GM19438 (cell line): ENCODE results near the gene SCN11A.
A peak's percentile ranks its signal among the peaks of the same experiment; 100 is the strongest.

Source experiments
- ATAC-seq: cut with Tn5 transposase; IDR thresholded peaks from one replicate; pipeline ENCODE4 v1.9.1; 2021; ENCODE audit warnings: low read depth; ENCODE audit not compliant: unreplicated experiment

Gene SCN11A

DNA sequence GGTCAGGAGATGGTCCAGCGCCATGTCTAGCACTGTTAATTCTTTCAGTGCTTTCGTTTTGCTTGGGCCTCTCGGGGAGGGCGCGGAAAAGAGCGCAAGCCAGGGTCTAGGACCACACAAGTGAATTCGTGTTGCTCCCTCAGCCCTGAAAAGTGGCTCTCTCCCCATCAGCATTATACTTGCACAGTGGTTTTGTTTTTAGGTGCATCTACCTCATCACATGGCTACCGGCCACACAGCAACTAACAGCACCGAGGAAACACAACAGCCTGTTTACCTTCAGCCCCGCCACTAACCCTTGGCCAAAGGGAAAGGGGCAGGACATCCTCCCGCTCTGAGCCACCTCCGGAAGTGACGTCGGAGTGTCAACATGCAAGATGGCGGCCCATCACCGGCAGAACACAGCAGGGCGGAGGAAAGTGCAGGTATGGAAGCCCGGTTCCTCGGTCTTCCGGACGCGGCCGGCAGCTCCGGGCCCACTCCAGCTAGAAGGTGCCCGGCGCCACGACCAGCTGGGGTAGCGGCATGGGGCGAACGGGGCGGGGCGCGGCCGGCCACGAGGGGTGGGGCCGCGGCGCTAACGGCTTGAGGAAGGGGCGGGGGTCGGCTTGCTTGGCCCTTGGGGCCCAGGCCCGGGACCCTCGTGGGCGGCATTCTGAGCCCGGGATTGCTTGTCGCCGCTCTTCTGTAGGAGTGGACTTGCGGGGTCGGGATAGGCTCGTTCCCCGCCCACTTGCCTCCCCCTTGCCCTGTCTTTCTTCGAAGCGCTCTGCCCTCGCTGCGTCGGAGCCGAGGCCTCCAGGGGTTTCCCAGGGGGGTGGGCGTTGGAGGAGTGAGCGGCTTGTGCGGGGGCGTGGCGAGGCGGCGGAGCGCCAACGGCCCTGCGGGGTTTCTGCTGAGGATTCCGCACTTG, at the start of gene SCN11A, which contains the start of gene WDR48:
SCN11A (minus strand) TSS at position 296 of the 913 bp plus-strand sequence. CDS start 101,582 bp downstream, outside the sequence.
WDR48 (plus strand) TSS at position 368 of the 913 bp plus-strand sequence; CDS start at position 378, 10 bp downstream.
- peak; percentile 98 for ATAC-seq

DNA sequence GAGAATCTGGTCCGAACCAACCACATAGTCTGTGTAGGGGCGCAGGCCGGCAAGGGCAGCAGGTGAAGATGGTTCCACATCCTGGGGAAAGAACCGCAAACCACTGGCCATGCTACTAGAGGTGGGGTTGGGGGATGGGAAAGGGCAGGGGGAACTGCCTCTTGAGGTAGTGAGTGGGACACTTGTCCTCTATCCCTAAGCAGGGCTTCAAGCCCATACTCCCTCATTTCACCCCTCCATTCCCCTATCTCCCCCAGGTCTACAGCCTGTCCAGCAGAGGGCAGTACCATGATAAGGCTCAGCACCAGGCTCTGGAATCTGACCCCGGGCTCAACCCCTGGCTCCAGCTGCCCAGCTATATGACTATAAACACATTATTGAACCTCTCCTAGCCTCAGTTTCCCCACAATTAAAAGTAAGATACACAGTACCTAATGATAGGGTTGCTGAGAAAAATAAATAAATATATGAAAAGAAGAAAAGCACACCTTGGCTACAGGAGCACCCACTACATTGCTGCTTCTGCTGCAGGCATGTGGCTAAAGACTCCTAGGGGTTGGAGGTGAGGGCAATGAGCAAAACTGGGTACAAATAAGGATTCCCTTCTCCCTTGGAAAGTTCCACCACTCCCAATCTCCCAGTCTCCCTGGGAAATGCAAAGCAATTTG, 49.4 kb upstream of the SCN11A start:
- peak; percentile 60 for ATAC-seq

- ATAC-seq, result no peak
Measured at GRCh38 chr3:39100500-39100886, 48.7 kb upstream of the SCN11A start.

- no peak for ATAC-seq
Measured at GRCh38 chr3:39099738-39100499, 48.2 kb upstream of the SCN11A start.

GRCh38 chr3:39099242-39099641, 47.5 kb upstream of the SCN11A start:
- ATAC-seq, result no peak

DNA sequence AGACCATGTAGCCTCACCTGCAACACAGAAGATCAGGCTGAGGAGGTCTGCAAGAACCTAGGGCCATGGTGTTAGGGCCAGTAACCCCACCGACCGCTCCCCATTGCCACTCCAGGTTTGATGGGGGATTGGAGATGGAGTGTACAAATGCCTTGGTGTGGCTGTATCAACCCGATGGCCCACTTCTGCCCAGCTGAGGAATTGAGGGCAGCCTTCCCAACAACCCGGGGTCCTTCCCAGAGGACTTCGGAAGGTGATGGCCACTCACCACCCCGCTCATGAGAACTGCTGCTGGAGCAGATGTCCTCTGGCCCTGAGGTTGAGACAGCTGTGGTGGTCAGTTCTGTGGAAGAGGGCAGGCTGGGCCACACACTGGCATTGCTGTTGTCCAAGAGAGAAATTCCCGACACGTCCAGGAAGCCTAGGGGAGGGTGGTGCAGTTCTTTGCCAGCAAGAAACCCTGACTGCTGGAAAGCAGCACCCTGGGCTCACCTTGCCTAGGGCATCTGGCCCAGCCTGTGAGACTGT, 46.8 kb upstream of the SCN11A start:
- no peak for ATAC-seq

DNA sequence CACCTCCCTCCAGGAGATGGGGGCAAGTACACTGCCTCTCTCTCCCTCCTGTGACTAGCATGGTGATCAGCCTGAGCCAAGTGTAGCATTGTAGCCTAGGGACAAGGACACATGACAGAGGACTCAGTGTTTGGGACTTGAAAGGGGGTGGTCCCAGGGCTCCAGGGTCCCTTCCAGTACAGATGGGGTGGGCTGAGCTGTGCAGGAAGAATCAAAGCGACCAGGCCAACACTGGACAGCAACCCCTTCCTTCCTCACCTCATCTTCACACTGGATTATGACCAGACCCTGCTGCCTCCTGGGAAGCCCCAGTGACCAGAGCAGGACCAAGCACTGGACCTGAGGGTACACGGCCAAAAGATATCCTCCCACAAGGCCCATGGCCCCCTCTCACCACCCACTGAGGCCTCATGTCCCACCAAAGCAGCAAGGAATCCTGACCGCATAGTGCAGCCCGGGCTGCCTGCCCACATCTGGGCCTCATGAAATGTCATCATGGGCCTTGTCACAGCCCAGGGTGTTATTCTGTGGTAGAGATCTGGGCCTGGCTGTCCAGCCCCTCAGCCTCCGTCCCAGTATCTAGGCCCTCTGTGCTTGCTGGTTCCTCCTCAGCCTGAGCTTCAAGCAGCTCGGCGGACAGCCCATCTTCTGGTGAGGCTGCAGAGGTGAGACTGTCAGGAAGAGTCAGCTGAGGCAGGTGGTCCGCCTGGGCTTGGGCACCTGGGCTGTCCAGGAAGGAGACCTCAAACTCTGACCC, 46.1 kb upstream of the SCN11A start:
- ATAC-seq, result no peak

DNA sequence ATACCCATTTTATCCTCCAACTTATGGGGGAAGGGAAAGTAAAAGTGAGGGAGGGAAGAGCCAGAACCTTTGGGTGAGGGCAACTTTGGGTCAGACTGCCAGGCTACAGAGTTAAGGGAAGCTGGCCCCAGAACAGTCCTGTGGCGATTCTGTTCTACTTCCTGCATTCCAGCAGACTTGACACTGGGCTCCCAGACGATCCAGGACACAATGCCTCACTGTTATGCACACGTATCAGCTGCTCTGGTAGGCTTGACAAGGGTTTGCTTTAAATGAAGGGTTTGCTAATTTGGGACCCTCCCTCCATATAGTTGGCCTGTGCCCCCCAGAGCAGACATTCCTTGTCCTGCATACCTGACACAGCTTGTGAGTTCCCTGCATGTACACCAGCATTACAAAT, 45.0 kb upstream of the SCN11A start:
- ATAC-seq, result no peak

- ATAC-seq, result no peak
Measured at GRCh38 chr3:39095778-39096177, 44.0 kb upstream of the SCN11A start.

GRCh38 chr3:39094851-39095677, 43.3 kb upstream of the SCN11A start:
- no peak for ATAC-seq

GRCh38 chr3:39090922-39091321, 39.2 kb upstream of the SCN11A start:
- ATAC-seq, result no peak

- no peak for ATAC-seq
Measured at GRCh38 chr3:39088889-39089288, 37.1 kb upstream of the SCN11A start.

- ATAC-seq, result no peak
Measured at GRCh38 chr3:39088456-39088855, 36.7 kb upstream of the SCN11A start.

DNA sequence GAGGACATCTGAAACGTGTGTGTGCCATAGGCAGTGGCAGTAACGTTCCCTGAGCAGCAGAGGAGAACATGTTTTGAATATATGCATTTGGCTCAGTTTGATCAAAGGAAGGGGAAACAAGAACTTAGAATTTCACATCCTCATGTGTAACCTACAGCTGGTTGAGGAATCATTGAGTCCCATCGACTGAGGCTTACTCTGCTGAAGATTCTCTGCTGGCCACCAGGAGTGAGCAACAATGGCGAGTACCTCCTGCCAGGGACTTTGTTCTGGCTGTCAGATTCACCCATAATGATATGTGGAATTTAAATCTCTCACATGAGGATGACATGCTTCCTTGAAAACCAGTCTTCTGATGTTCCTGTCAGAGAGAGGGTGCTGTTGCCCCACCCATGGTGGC, 34.4 kb upstream of the SCN11A start:
- ATAC-seq, result no peak

DNA sequence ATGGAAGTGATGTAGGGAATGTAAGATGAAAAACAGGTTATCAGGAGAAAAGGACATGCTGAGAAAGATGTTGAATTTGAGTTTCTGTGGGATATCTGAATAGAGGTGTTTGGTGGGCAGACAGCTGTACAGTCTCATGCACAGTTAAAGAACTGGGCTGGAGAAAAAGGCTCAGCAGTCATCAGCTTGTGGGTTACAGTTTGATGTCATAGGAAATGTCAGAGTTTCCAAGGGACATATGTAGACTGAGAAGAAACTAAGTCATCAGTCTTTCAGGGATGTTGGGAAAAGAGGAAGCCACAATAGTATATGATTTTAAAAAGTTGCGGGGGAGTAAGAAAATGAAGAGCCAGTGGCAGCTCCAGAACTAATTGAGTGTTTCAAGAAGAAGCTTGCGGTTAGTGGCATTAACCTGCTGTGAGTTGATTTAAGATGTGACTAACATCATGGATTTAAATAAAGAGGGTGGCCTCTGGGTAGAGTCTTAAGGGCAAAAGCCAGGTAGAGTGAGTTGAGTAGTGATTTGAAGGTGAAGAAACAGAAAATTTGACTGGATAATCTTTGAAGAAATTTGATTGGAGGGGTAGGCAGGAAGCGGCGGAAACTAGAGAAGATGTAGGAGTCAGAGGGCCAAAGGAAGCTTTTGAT, 31.0 kb upstream of the SCN11A start:
- ATAC-seq, result no peak

- no peak for ATAC-seq
Measured at GRCh38 chr3:39080026-39080425, 28.3 kb upstream of the SCN11A start.

DNA sequence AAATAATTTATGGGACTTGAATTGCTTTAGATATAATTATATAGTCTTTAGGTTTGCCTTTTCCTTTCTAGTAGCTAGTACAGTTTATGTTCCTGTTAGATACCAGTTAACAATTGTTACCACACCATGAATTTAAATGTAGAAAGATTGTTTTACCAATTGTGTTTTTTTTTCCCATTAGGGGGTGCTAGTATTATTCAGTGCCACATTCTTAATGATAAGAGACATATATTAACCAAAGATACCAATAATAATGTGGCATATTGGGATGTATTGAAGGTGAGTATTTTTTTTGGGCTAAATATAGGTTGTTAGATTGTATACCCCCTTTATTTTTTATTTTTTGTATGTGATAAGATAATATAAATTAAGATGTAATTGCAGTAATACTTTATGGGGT, 27.8 kb upstream of the SCN11A start:
- ATAC-seq, result no peak

DNA sequence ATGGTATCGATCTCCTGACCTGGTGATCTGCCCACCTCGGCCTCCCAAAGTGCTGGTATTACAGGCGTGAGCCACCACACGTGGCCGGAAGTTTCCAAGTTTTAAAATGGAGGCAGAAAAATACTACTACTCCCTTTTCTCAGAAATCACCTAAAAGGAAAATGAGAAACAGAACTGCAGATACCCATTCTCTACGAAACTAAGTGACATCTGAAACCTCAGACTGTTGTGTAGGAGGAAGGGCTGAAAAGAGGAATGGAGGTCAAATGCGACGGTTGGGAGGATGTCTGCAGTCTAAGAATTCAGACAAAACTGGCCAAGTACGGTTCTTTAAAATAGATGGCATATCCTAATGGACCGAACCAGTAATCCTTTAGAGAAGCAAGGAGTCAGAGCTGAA, 24.2 kb upstream of the SCN11A start:
- no peak for ATAC-seq

DNA sequence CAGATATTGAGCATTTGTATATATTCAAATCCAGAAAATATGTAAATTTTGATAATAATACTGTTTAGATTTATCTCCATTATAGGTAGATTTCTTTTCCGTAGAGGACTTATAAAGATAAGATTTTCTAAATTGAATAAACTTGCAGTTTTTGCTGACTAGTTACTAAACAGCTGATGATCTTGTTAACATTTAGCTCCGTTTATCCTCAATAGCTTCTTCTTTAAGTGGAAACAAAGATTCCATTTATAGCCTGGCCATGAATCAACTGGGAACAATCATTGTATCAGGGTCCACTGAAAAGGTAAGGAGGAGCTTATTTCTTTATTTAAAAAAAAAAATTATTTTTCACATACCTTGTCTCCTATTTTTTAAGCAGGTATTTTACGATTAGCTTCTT, 16.8 kb upstream of the SCN11A start:
- no peak for ATAC-seq
